ENCODE data around the gene PPP2R3B. TPM values are rescaled to one million over a fixed set of nuclear protein-coding genes. Genes with fewer than 3 reads are reported as not detected.

PPP2R3B gene
- total and polyA plus RNA-seq, 2 of the 13 experiments (the other 11 are each of a cell fraction or from before 2014, with no cell fraction given): 17.0 to 21.4 TPM

DNA sequence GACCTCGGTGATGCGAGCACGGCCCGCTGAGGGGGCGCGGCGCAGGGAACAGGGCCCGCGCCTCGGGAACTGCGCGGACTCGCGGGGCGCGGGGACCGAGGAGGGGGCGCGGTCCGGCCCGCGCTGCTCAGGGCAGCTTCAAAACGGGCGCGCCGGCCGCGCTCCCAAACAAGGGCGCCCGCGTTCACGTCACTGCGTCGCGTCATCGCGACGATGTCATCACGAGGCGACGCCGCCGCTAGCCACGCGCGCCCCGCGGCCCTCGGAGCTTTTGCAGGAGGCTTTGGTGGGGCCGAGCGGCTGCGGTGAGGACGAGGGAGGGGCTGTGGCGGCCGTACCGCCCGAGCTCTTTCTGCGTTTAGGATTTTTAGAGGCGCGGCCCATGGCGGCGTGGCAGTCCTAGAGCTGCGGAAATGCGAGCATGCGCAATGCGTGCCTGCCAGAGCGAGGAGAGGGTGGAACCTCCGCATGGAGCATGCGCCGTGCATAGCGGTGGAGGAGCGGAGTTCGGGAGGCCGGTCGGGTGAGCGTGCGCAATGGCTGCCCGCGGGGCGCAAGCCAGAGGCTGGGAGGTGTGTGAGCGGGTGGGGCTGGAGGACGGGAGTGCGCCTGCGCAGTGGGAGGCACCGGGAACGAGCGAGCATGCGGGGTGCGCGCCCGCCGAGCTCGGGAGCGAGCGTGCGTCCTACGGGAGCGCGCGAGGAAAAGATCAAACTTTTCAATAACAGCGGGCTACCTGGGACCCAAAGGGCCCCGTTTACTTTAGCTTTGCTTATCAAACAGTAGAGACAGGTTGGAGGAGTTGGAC, at the start of gene PPP2R3B (continued):
- TF ChIP-seq ZNF496 (CRISPR knock-in tag; IDR thresholded peaks at IDR 0.05; ENCODE audit: insufficient replicate concordance) (no peak), NR3C1 (CRISPR knock-in tag; IDR thresholded peaks at IDR 0.05) (no peak), TBX2 (CRISPR knock-in tag; IDR thresholded peaks at IDR 0.05; ENCODE audit: borderline replicate concordance) (peak; percentile 74), DNMT3B (CRISPR knock-in tag; conservative IDR thresholded peaks at IDR 0.05) (no peak), BRD4 (CRISPR knock-in tag; IDR thresholded peaks at IDR 0.05) (peak; percentile 60; the same call in 1 of the 2 replicates), FOXA3 (CRISPR knock-in tag; IDR thresholded peaks at IDR 0.05) (peak; percentile 71; the same call in 1 of the 2 replicates), RFX3 (CRISPR knock-in tag; IDR thresholded peaks at IDR 0.05) (no peak), ZNF446 (CRISPR knock-in tag; IDR thresholded peaks at IDR 0.05) (0 out of 2 replicates have a peak, but pooled peaks have one; percentile 24), ZSCAN12 (CRISPR knock-in tag; IDR thresholded peaks at IDR 0.05) (peak; percentile 61; the same call in 1 of the 2 replicates), HDAC1 (CRISPR knock-in tag; IDR thresholded peaks at IDR 0.05) (peak; percentile 99), ESRRA (CRISPR knock-in tag; IDR thresholded peaks at IDR 0.05; ENCODE audit: low read depth) (peak; percentile 67), MXD4 (CRISPR knock-in tag; IDR thresholded peaks at IDR 0.05) (peak; percentile 94), PLSCR1 (CRISPR knock-in tag; IDR thresholded peaks at IDR 0.05; ENCODE audit: borderline replicate concordance) (no peak), ETV6 (CRISPR knock-in tag; conservative IDR thresholded peaks at IDR 0.05) (0 out of 2 replicates have a peak, but pooled peaks have one; percentile 44), ZNF614 (CRISPR knock-in tag; IDR thresholded peaks at IDR 0.05; ENCODE audit: borderline replicate concordance) (peak; percentile 76; the same call in 1 of the 2 replicates), MYC (CRISPR knock-in tag; IDR thresholded peaks at IDR 0.05; ENCODE audit: borderline replicate concordance) (peak; percentile 100)
- TF ChIP-seq, protein P1, sequence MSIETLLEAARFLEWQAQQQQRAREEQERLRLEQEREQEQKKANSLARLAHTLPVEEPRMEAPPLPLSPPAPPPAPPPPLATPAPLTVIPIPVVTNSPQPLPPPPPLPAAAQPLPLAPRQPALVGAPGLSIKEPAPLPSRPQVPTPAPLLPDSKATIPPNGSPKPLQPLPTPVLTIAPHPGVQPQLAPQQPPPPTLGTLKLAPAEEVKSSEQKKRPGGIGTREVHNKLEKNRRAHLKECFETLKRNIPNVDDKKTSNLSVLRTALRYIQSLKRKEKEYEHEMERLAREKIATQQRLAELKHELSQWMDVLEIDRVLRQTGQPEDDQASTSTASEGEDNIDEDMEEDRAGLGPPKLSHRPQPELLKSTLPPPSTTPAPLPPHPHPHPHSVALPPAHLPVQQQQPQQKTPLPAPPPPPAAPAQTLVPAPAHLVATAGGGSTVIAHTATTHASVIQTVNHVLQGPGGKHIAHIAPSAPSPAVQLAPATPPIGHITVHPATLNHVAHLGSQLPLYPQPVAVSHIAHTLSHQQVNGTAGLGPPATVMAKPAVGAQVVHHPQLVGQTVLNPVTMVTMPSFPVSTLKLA (IDR thresholded peaks at IDR 0.05): peak; percentile 84
- TF ChIP-seq, protein P2, sequence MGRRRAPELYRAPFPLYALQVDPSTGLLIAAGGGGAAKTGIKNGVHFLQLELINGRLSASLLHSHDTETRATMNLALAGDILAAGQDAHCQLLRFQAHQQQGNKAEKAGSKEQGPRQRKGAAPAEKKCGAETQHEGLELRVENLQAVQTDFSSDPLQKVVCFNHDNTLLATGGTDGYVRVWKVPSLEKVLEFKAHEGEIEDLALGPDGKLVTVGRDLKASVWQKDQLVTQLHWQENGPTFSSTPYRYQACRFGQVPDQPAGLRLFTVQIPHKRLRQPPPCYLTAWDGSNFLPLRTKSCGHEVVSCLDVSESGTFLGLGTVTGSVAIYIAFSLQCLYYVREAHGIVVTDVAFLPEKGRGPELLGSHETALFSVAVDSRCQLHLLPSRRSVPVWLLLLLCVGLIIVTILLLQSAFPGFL (CRISPR knock-in tag; IDR thresholded peaks at IDR 0.05): peak; percentile 81; the same call in 1 of the 2 replicates
- TF ChIP-seq, protein P3, sequence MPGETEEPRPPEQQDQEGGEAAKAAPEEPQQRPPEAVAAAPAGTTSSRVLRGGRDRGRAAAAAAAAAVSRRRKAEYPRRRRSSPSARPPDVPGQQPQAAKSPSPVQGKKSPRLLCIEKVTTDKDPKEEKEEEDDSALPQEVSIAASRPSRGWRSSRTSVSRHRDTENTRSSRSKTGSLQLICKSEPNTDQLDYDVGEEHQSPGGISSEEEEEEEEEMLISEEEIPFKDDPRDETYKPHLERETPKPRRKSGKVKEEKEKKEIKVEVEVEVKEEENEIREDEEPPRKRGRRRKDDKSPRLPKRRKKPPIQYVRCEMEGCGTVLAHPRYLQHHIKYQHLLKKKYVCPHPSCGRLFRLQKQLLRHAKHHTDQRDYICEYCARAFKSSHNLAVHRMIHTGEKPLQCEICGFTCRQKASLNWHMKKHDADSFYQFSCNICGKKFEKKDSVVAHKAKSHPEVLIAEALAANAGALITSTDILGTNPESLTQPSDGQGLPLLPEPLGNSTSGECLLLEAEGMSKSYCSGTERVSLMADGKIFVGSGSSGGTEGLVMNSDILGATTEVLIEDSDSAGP (CRISPR knock-in tag; IDR thresholded peaks at IDR 0.05; ENCODE audit: borderline replicate concordance): peak; percentile 77; the same call in 1 of the 2 replicates
- TF ChIP-seq, protein P4, sequence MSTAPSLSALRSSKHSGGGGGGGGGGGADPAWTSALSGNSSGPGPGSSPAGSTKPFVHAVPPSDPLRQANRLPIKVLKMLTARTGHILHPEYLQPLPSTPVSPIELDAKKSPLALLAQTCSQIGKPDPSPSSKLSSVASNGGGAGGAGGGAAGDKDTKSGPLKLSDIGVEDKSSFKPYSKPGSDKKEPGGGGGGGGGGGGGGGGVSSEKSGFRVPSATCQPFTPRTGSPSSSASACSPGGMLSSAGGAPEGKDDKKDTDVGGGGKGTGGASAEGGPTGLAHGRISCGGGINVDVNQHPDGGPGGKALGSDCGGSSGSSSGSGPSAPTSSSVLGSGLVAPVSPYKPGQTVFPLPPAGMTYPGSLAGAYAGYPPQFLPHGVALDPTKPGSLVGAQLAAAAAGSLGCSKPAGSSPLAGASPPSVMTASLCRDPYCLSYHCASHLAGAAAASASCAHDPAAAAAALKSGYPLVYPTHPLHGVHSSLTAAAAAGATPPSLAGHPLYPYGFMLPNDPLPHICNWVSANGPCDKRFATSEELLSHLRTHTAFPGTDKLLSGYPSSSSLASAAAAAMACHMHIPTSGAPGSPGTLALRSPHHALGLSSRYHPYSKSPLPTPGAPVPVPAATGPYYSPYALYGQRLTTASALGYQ (CRISPR knock-in tag; IDR thresholded peaks at IDR 0.05): peak; percentile 72; the same call in 1 of the 2 replicates

All from HepG2 (cell line).